MM.1S (cell line): ENCODE data around the gene BRIX1.

Experiments used
- DNase-seq: peaks from one replicate; pipeline ENCODE4 v3.0.0-alpha.2; 2015
- H2AFZ ChIP-seq: fragments of 300-600 bp; sonication (generic); 2 replicates; pipeline ENCODE4 v1.6.0; 2016; ENCODE audit warnings: antibody characterized with exemption, low read length
- H3F3A ChIP-seq: fragments of 300-600 bp; sonication (generic); 2 replicates; pipeline ENCODE4 v1.6.1; 2016; ENCODE audit warnings: mild to moderate bottlenecking, antibody characterized with exemption, low read length, moderate library complexity, mixed read lengths; ENCODE audit not compliant: insufficient read depth
- H3K27ac ChIP-seq: fragments of 300-600 bp; sonication (generic); 2 replicates; pipeline ENCODE4 v1.5.1; 2016; ENCODE audit warnings: mild to moderate bottlenecking, low read length
- H3K27me3 ChIP-seq: fragments of 300-600 bp; sonication (generic); replicated peaks from 2 replicates; pipeline ENCODE4 v1.6.0; 2016; ENCODE audit warnings: low read length; ENCODE audit not compliant: insufficient read depth
- H3K36me3 ChIP-seq: fragments of 300-600 bp; sonication (generic); replicated peaks from 2 replicates; pipeline ENCODE4 v1.6.1; 2016; ENCODE audit warnings: mild to moderate bottlenecking, low read length, mixed read lengths; ENCODE audit not compliant: insufficient read depth
- H3K4me1 ChIP-seq: fragments of 300-600 bp; sonication (generic); 2 replicates; pipeline ENCODE4 v1.6.1; 2016; ENCODE audit warnings: low read length, mixed read lengths
- H3K4me2 ChIP-seq: fragments of 300-600 bp; sonication (generic); 2 replicates; pipeline ENCODE4 v1.6.0; 2016; ENCODE audit warnings: low read depth, low read length
- H3K4me3 ChIP-seq: fragments of 300-600 bp; sonication (generic); 2 replicates; pipeline ENCODE4 v1.5.1; 2016; ENCODE audit warnings: low read length, mixed read lengths
- H3K79me2 ChIP-seq: fragments of 300-600 bp; sonication (generic); 2 replicates; pipeline ENCODE4 v1.6.1; 2016; ENCODE audit warnings: mixed run types, low read length, mixed read lengths
- H3K9ac ChIP-seq: fragments of 300-600 bp; sonication (generic); 2 replicates; pipeline ENCODE4 v1.6.1; 2016; ENCODE audit warnings: low read length, mixed read lengths
- H3K9me2 ChIP-seq: fragments of 300-600 bp; sonication (generic); replicated peaks from 2 replicates; pipeline ENCODE4 v1.6.1; 2016; ENCODE audit warnings: mild to moderate bottlenecking, low read length, mixed read lengths; ENCODE audit not compliant: insufficient read depth
- H3K9me3 ChIP-seq: fragments of 300-600 bp; sonication (generic); replicated peaks from 2 replicates; pipeline ENCODE4 v1.6.1; 2016; ENCODE audit warnings: mild to moderate bottlenecking, low read length, mixed read lengths; ENCODE audit not compliant: insufficient read depth
- H4K20me1 ChIP-seq: fragments of 300-600 bp; sonication (generic); 2 replicates; pipeline ENCODE4 v1.6.1; 2016; ENCODE audit warnings: mild to moderate bottlenecking, low read length, moderate library complexity, mixed read lengths; ENCODE audit not compliant: insufficient read depth
- EZH2 ChIP-seq: fragments of 300-600 bp; sonication (generic); optimal IDR thresholded peaks from 2 replicates; pipeline ENCODE3; 2017; ENCODE audit warnings: low read depth, mild to moderate bottlenecking, antibody characterized with exemption, low read length, mixed read lengths
- EZH2phosphoT487 ChIP-seq: fragments of 300-600 bp; sonication (generic); IDR thresholded peaks from 2 replicates; pipeline ENCODE4 v1.6.1; 2018; ENCODE audit warnings: antibody characterized with exemption, low read length
- TF ChIP-seq, protein P1 (sequence below): fragments of 300-600 bp; sonication (generic); IDR thresholded peaks from 2 replicates; pipeline ENCODE4 v1.5.1; 2016; ENCODE audit warnings: antibody characterized with exemption, low read length, mixed read lengths

Gene BRIX1, protein sequence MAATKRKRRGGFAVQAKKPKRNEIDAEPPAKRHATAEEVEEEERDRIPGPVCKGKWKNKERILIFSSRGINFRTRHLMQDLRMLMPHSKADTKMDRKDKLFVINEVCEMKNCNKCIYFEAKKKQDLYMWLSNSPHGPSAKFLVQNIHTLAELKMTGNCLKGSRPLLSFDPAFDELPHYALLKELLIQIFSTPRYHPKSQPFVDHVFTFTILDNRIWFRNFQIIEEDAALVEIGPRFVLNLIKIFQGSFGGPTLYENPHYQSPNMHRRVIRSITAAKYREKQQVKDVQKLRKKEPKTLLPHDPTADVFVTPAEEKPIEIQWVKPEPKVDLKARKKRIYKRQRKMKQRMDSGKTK

DNA sequence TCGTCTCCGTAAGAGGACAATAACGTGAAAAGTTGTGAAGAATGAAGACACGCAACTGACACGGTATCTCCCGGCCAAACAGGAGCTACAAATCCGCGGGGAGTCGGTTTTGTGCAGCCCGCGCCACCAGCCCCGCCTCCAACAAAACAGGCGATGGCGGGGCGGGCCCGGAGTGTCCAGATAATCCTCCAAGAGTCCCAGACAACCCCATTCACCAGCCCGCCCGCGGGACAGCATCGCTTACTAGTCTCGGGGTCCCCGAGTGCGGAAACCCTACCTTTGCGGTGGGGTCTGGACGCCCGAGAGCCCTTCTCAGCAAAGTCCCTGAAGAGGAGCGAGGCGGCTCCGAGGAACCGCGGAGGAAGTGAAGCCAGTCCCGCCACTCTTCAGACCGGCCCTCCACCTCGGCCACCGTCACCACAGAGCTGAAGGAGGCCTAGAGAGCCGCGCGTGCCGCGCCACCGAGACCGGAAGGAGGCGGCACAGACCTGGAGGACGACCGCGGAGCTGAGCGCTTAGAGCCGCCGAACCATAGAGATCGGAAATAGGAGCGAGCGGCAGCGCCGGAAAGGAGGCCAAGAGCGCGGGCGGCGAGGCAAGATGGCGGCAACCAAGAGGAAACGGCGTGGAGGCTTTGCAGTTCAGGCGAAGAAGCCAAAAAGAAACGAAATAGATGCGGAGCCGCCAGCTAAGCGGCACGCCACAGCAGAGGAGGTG, at the start of gene BRIX1, which contains the start of gene RAD1:
Gene BRIX1, plus strand, starts transcription at position 573 of the 717 bp plus-strand sequence. Its CDS starts 28 bp downstream, at position 601.
Gene RAD1, minus strand, starts transcription at position 366 of the 717 bp plus-strand sequence. CDS start 612 bp downstream, outside the sequence.
- Histone ChIP-seq H3K27ac (peak within 1 kb of the TSS; percentile 76), H3K4me1 (peaks cover 6% of the 10 kb centered on the region; the same call in 1 of the 2 replicates), H3K27me3 (no peaks in the 10 kb centered on the region), H2AFZ (peak within 1 kb of the TSS; percentile 88), H3K9me2 (no peaks in the 10 kb centered on the region), H4K20me1 (peaks cover 6% of the 10 kb centered on the region; the same call in 1 of the 2 replicates), H3K9ac (peak within 1 kb of the TSS; percentile 99), H3K79me2 (peaks cover 84% of the 10 kb centered on the region), H3F3A (peaks cover 11% of the 10 kb centered on the region), H3K4me2 (peak within 1 kb of the TSS; percentile 78), H3K36me3 (peaks cover 13% of the 10 kb centered on the region; the same call in 1 of the 2 replicates), H3K4me3 (peak within 1 kb of the TSS; percentile 99), H3K9me3 (no peaks in the 10 kb centered on the region)
- peak; percentile 98 for DNase-seq
- TF ChIP-seq, protein P1, sequence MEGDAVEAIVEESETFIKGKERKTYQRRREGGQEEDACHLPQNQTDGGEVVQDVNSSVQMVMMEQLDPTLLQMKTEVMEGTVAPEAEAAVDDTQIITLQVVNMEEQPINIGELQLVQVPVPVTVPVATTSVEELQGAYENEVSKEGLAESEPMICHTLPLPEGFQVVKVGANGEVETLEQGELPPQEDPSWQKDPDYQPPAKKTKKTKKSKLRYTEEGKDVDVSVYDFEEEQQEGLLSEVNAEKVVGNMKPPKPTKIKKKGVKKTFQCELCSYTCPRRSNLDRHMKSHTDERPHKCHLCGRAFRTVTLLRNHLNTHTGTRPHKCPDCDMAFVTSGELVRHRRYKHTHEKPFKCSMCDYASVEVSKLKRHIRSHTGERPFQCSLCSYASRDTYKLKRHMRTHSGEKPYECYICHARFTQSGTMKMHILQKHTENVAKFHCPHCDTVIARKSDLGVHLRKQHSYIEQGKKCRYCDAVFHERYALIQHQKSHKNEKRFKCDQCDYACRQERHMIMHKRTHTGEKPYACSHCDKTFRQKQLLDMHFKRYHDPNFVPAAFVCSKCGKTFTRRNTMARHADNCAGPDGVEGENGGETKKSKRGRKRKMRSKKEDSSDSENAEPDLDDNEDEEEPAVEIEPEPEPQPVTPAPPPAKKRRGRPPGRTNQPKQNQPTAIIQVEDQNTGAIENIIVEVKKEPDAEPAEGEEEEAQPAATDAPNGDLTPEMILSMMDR, result no peak
- TF ChIP-seq EZH2 (no peak), EZH2phosphoT487 (no peak)

DNA sequence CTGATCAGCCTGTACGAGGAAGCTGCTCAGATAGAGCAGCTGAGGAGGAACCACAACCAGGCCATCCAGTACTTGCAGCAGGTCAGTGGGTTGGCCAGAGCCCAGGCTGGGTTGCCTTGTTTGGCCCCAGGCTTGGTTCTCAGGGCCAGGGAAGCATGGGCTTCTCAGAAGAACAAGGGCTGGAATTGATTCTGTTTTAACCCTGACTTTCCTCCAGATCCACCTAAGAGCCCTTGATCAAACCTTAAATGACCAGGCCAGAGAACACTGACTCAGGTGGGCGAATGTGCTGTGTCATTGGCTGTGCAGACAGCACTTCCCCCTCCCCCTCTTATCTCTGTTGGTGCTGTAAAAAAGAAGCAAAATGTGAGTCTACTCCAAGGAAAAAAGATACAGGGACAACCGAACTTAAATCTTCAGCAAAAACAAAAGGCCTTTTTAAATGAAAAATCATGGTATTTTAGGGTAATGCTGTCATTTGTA, 48.5 kb upstream of the BRIX1 start:
- Histone ChIP-seq H2AFZ (no peak overlapping the region), H3K9ac (no peak overlapping the region), H3K4me1 (no peaks in the 10 kb centered on the region), H4K20me1 (no peaks in the 10 kb centered on the region), H3K79me2 (no peaks in the 10 kb centered on the region), H3K27ac (no peak overlapping the region), H3K27me3 (no peaks in the 10 kb centered on the region), H3K4me3 (no peak overlapping the region), H3K9me3 (no peaks in the 10 kb centered on the region), H3K9me2 (no peaks in the 10 kb centered on the region), H3F3A (no peaks in the 10 kb centered on the region), H3K36me3 (no peaks in the 10 kb centered on the region), H3K4me2 (no peak overlapping the region)
- TF ChIP-seq, protein P1, result no peak
- no peak for TF ChIP-seq EZH2phosphoT487
- TF ChIP-seq EZH2, result no peak
- no peak for DNase-seq

DNA sequence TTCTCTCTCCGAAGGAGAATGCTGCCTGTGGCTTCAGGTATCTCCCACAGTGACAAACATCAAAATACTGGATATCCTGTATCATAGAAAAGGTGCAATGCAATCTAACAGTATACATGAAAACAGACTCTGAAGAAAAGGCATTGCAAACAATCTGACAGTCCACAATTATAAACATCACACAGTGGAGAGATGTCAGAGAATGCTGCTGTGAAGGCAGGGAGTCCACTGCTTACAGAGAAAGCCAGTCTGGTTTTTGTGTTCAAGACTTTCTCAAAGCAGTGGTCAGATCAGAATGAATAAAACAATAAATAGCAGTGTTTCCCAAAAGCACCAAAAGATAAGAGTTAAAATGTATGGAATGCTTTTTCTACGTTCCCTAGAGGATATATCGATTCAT, 47.9 kb upstream of the BRIX1 start:
- DNase-seq, result no peak
- no peak overlapping the region for H3K4me2 ChIP-seq
- H4K20me1 ChIP-seq, result no peaks in the 10 kb centered on the region
- H3K9me2 ChIP-seq, result no peaks in the 10 kb centered on the region
- no peaks in the 10 kb centered on the region for H3F3A ChIP-seq
- no peaks in the 10 kb centered on the region for H3K36me3 ChIP-seq
- H3K27me3 ChIP-seq, result no peaks in the 10 kb centered on the region
- no peak overlapping the region for H3K27ac ChIP-seq
- H3K79me2 ChIP-seq, result no peaks in the 10 kb centered on the region
- H2AFZ ChIP-seq, result no peak overlapping the region
- no peaks in the 10 kb centered on the region for H3K4me1 ChIP-seq
- H3K9me3 ChIP-seq, result no peaks in the 10 kb centered on the region
- TF ChIP-seq EZH2phosphoT487 (no peak), EZH2 (no peak)
- TF ChIP-seq, protein P1, result no peak
- H3K4me3 ChIP-seq, result no peak overlapping the region
- no peak overlapping the region for H3K9ac ChIP-seq
